BE2C (cell line): ENCODE data around the gene PIGO.

ENCODE experiments used
- DNase-seq: peaks from one replicate; pipeline ENCODE4 v3.0.0-alpha.2; 2020
- H3K27me3 ChIP-seq: fragments of 250-450 bp; sonication (Bioruptor Pico); 2 replicates; pipeline ENCODE4 v1.5.1; 2020; ENCODE audit warnings: mild to moderate bottlenecking
- H3K36me3 ChIP-seq: fragments of 250-450 bp; sonication (Bioruptor Pico); 2 replicates; pipeline ENCODE4 v1.5.1; 2020; ENCODE audit warnings: mild to moderate bottlenecking
- H3K4me1 ChIP-seq: fragments of 250-450 bp; sonication (Bioruptor Pico); 2 replicates; pipeline ENCODE4 v1.5.1; 2020
- H3K4me3 ChIP-seq: 2 replicates; pipeline ENCODE4 v1.5.1; 2011; ENCODE audit warnings: low read depth, low read length
- H3K9me3 ChIP-seq: fragments of 250-450 bp; sonication (Bioruptor Pico); 2 replicates; pipeline ENCODE4 v1.5.1; 2020
- TF ChIP-seq, protein P1 (sequence below): IDR thresholded peaks from 2 replicates; pipeline ENCODE4 v1.5.1; 2012; ENCODE audit warnings: mild to moderate bottlenecking, low read depth, low read length

PIGO gene

GRCh38 chr9:35070823-35071813 is 25.3 kb downstream of the PIGO start:
- TF ChIP-seq, protein P1, sequence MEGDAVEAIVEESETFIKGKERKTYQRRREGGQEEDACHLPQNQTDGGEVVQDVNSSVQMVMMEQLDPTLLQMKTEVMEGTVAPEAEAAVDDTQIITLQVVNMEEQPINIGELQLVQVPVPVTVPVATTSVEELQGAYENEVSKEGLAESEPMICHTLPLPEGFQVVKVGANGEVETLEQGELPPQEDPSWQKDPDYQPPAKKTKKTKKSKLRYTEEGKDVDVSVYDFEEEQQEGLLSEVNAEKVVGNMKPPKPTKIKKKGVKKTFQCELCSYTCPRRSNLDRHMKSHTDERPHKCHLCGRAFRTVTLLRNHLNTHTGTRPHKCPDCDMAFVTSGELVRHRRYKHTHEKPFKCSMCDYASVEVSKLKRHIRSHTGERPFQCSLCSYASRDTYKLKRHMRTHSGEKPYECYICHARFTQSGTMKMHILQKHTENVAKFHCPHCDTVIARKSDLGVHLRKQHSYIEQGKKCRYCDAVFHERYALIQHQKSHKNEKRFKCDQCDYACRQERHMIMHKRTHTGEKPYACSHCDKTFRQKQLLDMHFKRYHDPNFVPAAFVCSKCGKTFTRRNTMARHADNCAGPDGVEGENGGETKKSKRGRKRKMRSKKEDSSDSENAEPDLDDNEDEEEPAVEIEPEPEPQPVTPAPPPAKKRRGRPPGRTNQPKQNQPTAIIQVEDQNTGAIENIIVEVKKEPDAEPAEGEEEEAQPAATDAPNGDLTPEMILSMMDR = no peak
- no peak for DNase-seq
- Histone ChIP-seq H3K4me1 (peaks cover 3% of the 10 kb centered on the region; the same call in 1 of the 2 replicates), H3K36me3 (peaks cover 57% of the 10 kb centered on the region), H3K4me3 (peak overlapping the region; percentile 97), H3K9me3 (no peaks in the 10 kb centered on the region), H3K27me3 (no peaks in the 10 kb centered on the region)

GRCh38 chr9:35069020-35069419 is 27.4 kb downstream of the PIGO start:
- no peaks in the 10 kb centered on the region for H3K27me3 ChIP-seq
- DNase-seq = no peak
- TF ChIP-seq, protein P1 = no peak
- H3K4me3 ChIP-seq = no peak overlapping the region
- peaks cover 73% of the 10 kb centered on the region for H3K36me3 ChIP-seq
- H3K9me3 ChIP-seq = no peaks in the 10 kb centered on the region
- peaks cover 3% of the 10 kb centered on the region; the same call in 1 of the 2 replicates for H3K4me1 ChIP-seq

DNA sequence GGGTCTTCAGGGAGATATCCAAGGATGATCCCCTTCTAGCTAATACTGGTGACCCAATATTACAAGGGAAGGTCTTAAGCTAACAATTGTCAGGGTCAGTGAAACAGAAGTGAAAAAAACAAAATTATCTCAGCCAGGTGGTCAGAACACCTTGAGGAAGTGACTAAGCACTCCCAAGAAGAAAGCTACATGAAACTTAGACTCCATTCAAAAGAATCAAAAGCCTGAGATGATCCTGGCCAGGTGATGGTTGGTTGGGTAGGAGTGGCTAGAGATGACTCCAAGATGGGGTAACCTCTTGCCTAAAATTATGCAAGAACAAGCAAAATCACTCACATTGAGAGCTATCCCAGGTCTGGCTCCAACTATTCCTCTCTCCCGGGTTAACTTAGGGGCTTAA is 29.3 kb downstream of the PIGO start:
- no peaks in the 10 kb centered on the region for H3K4me1 ChIP-seq
- DNase-seq = no peak
- H3K27me3 ChIP-seq = no peaks in the 10 kb centered on the region
- H3K9me3 ChIP-seq = no peaks in the 10 kb centered on the region
- TF ChIP-seq, protein P1 = no peak
- no peak overlapping the region for H3K4me3 ChIP-seq
- peaks cover 85% of the 10 kb centered on the region for H3K36me3 ChIP-seq

DNA sequence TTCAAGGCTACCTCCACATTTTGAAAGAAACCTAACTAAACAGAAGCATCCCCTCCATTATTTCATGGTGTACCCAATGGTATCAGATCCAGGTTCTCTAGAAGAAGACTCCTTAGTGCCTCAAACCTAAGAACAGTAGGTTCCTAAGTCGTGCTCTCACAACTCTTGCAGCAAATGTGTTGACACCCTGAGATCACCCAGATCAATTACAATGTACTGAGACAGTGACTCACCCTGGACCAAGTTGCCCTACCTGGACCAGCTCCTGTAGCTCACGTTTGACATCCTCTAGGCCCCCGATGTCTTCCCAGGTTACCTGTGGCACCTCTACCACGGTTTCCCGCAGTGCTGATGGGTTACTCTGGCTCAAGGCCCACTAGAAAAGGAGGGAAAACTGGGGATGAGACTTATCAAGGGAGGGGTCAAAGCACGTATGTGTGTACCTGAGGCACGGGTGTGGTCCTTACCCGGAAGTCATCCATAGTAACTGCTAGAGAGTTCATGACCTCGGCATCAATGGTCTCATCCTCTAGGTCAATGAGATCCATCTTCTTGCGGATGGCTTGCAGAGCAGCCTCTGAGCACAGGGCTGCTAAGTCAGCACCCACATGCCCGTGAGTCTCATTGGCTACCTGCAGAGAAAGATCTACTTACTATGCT is 35.7 kb downstream of the PIGO start:
- Histone ChIP-seq H3K4me3 (no peak overlapping the region), H3K4me1 (no peaks in the 10 kb centered on the region)
- DNase-seq = no peak

GRCh38 chr9:35059438-35059837 is 37.0 kb downstream of the PIGO start:
- no peaks in the 10 kb centered on the region for H3K4me1 ChIP-seq
- H3K36me3 ChIP-seq = peaks cover 96% of the 10 kb centered on the region
- TF ChIP-seq, protein P1 = no peak
- no peak overlapping the region for H3K4me3 ChIP-seq
- DNase-seq = no peak
- H3K27me3 ChIP-seq = no peaks in the 10 kb centered on the region
- H3K9me3 ChIP-seq = no peaks in the 10 kb centered on the region

More for the DNA sequence above, 35.7 kb downstream of the PIGO start:
- Histone ChIP-seq H3K27me3 (no peaks in the 10 kb centered on the region), H3K36me3 (peaks cover 97% of the 10 kb centered on the region), H3K9me3 (no peaks in the 10 kb centered on the region)
- TF ChIP-seq, protein P1 = no peak
